Mesenchymal stem cell (in vitro differentiated cells and primary cell): ENCODE results near the gene CREBL2.
A peak's percentile ranks its signal among the peaks of the same experiment; 100 is the strongest.
"Not testable (repeated sequence)": the region's sequence is repeated elsewhere in the genome, so short reads cannot be mapped to it uniquely, and the experiment has no call there.

Source experiments
- DNase-seq: peaks from one replicate; pipeline ENCODE4 v3.0.0-alpha.2; 2013
- H2AFZ ChIP-seq: one replicate; pipeline ENCODE4 v1.6.1; 2013; ENCODE audit warnings: low read depth, mild to moderate bottlenecking, control low read depth, inconsistent platforms, low read length, moderate library complexity
- H2AK5ac ChIP-seq: 2 replicates; pipeline ENCODE4 v1.6.1; 2013; ENCODE audit warnings: low read length, moderate library complexity, mild to moderate bottlenecking, inconsistent platforms; ENCODE audit not compliant: severe bottlenecking
- H2BK120ac ChIP-seq: one replicate; pipeline ENCODE4 v1.6.1; 2013; ENCODE audit warnings: low read depth, mild to moderate bottlenecking, inconsistent platforms, low read length, moderate library complexity
- H2BK12ac ChIP-seq, 2 experiments: one replicate each; pipeline ENCODE4 v1.6.1; 2013; ENCODE audit warnings: inconsistent platforms in 2 of 2, low read length in 2 of 2, mild to moderate bottlenecking in 2 of 2, moderate library complexity in 2 of 2, control low read depth in 1 of 2
- H2BK15ac ChIP-seq: one replicate; pipeline ENCODE4 v1.6.1; 2013; ENCODE audit warnings: mild to moderate bottlenecking, low read depth, inconsistent platforms; ENCODE audit not compliant: poor library complexity, severe bottlenecking
- H2BK5ac ChIP-seq: 2 replicates; pipeline ENCODE4 v1.6.1; 2013; ENCODE audit warnings: low read depth, mild to moderate bottlenecking, low read length, control low read depth, inconsistent platforms; ENCODE audit not compliant: poor library complexity, severe bottlenecking
- H3K14ac ChIP-seq, 2 experiments: one replicate each; pipeline ENCODE4 v1.6.1; 2013; ENCODE audit warnings: inconsistent platforms in 2 of 2, low read length in 2 of 2, control low read depth in 1 of 2, mild to moderate bottlenecking in 1 of 2, moderate library complexity in 1 of 2
- H3K18ac ChIP-seq, 2 experiments: one replicate each; pipeline ENCODE4 v1.6.1; 2013; ENCODE audit warnings: inconsistent platforms in 2 of 2, low read length in 2 of 2, control low read depth in 1 of 2, low read depth in 1 of 2, mild to moderate bottlenecking in 1 of 2
- H3K23ac ChIP-seq, 2 experiments: one replicate each; pipeline ENCODE4 v1.6.1; 2013; ENCODE audit warnings: inconsistent platforms in 2 of 2, low read length in 2 of 2, mild to moderate bottlenecking in 2 of 2, moderate library complexity in 2 of 2, control low read depth in 1 of 2
- H3K27ac ChIP-seq: 2 replicates; pipeline ENCODE4 v1.5.1; 2013; ENCODE audit warnings: mild to moderate bottlenecking, moderate library complexity, low read length, control low read depth, inconsistent platforms; ENCODE audit not compliant: poor library complexity, severe bottlenecking
- H3K27me3 ChIP-seq, 2 experiments: 2 replicates each; pipeline versions ENCODE4 v1.6.1 to v1.7.0; 2013; ENCODE audit warnings: low read length in 2 of 2, mild to moderate bottlenecking in 2 of 2, moderate library complexity in 2 of 2, control low read depth in 1 of 2, inconsistent platforms in 1 of 2; ENCODE audit not compliant: control insufficient read depth in 1 of 2, insufficient read depth in 1 of 2
- H3K36me3 ChIP-seq, 2 experiments: 2 replicates each; pipeline versions ENCODE4 v1.6.1 to v1.7.0; 2013; ENCODE audit warnings: low read length in 2 of 2, control low read depth in 1 of 2, inconsistent platforms in 1 of 2, low read depth in 1 of 2, mild to moderate bottlenecking in 1 of 2; ENCODE audit not compliant: insufficient read depth in 2 of 2, control insufficient read depth in 1 of 2
- H3K4ac ChIP-seq, 2 experiments: one replicate each; pipeline ENCODE4 v1.6.1; 2013; ENCODE audit warnings: inconsistent platforms in 2 of 2, low read length in 2 of 2, mild to moderate bottlenecking in 2 of 2, moderate library complexity in 2 of 2, control low read depth in 1 of 2, low read depth in 1 of 2
- H3K4me1 ChIP-seq: 2 replicates; pipeline ENCODE4 v1.6.1; 2013; ENCODE audit warnings: low read depth, low read length, control low read depth; ENCODE audit not compliant: control insufficient read depth, insufficient read depth
- H3K4me2 ChIP-seq: 2 replicates; pipeline ENCODE4 v1.6.1; 2013; ENCODE audit warnings: low read length, mild to moderate bottlenecking, inconsistent platforms; ENCODE audit not compliant: poor library complexity, severe bottlenecking
- H3K4me3 ChIP-seq, 2 experiments: 2 replicates each; pipeline versions ENCODE4 v1.5.1 to v1.7.0; 2013; ENCODE audit warnings: low read length in 2 of 2, mild to moderate bottlenecking in 2 of 2, control low read depth in 1 of 2, low read depth in 1 of 2; ENCODE audit not compliant: insufficient read depth in 1 of 2
- H3K79me1 ChIP-seq: replicated peaks from 2 replicates; pipeline ENCODE4 v1.6.1; 2013; ENCODE audit warnings: mild to moderate bottlenecking, control low read depth, low read length, inconsistent platforms; ENCODE audit not compliant: poor library complexity, severe bottlenecking
- H3K9ac ChIP-seq: 2 replicates; pipeline ENCODE4 v1.7.0; 2013; ENCODE audit warnings: mild to moderate bottlenecking, low read length, moderate library complexity
- H3K9me3 ChIP-seq: 2 replicates; pipeline ENCODE4 v1.7.0; 2013; ENCODE audit warnings: mild to moderate bottlenecking, low read length; ENCODE audit not compliant: control insufficient read depth
- H4K8ac ChIP-seq: one replicate; pipeline ENCODE4 v1.6.1; 2013; ENCODE audit warnings: inconsistent platforms, mild to moderate bottlenecking, low read length, moderate library complexity
- H4K91ac ChIP-seq: one replicate; pipeline ENCODE4 v1.6.1; 2013; ENCODE audit warnings: mild to moderate bottlenecking, low read length, inconsistent platforms
- WGBS: methylation state at CpG from one replicate; pipeline ENCODE4 v1.1.7; 2013; ENCODE audit warnings: mixed read lengths; 5-methylcytosine and 5-hydroxymethylcytosine counted together

CREBL2 gene

DNA sequence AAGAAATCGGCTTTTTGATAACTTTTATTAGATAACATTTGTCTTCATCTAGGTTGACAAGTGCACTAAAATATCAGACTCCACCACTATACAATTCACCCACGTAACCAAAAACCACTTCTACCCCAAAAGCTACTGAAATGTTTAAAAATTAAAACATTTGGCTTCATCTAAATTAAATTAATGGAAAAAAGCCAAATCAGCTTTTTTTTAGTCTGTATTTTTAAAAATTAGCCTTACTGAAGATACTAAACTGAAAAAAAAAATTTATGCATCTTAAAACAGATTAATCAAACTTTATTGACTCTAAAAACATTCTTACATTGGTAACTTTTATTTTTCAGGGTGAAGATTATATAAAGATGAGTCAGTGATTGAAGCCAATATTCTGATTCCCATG is 30.0 kb downstream of the CREBL2 start:
- Histone ChIP-seq H3K14ac (no peak overlapping the region), H2BK12ac (no peak overlapping the region), H3K79me1 (peaks cover 3% of the 10 kb centered on the region), H3K27me3 (no peaks in the 10 kb centered on the region), H3K23ac (no peak overlapping the region), H3K18ac (no peak overlapping the region), H3K4me3 (no peak overlapping the region), H4K8ac (no peak overlapping the region), H2BK120ac (no peak overlapping the region), H3K27ac (no peak overlapping the region), H2BK5ac (no peak overlapping the region), H3K9me3 (peaks cover 19% of the 10 kb centered on the region), H3K4ac (no peak overlapping the region), H2BK15ac (no peak overlapping the region), H2AFZ (no peak overlapping the region), H3K4me1 (peaks cover 2% of the 10 kb centered on the region), H3K4me2 (no peak overlapping the region), H2AK5ac (no peak overlapping the region), H3K36me3 (peaks cover 11 to 69% of the 10 kb centered on the region in 2 experiments), H4K91ac (no peak overlapping the region), H3K9ac (no peak overlapping the region)
- WGBS: no CpG with 5 or more reads among the region's 2 CpGs
- DNase-seq: no peak

GRCh38 chr12:12642916-12643315 is 31.2 kb downstream of the CREBL2 start:
- H3K23ac ChIP-seq: no peak overlapping the region
- H2BK120ac ChIP-seq: no peak overlapping the region
- H4K91ac ChIP-seq: no peak overlapping the region
- H3K4me3 ChIP-seq: no peak overlapping the region
- H3K9ac ChIP-seq: no peak overlapping the region
- no peak for DNase-seq
- H2AFZ ChIP-seq: no peak overlapping the region
- WGBS: 90% methylated on average over 3 of the region's 3 CpGs
- no peak overlapping the region for H3K18ac ChIP-seq
- H3K27me3 ChIP-seq: no peaks in the 10 kb centered on the region
- H3K27ac ChIP-seq: no peak overlapping the region
- no peak overlapping the region for H3K4ac ChIP-seq
- H2BK15ac ChIP-seq: no peak overlapping the region
- H2BK5ac ChIP-seq: no peak overlapping the region
- H3K14ac ChIP-seq: no peak overlapping the region
- no peak overlapping the region for H3K4me2 ChIP-seq
- H2BK12ac ChIP-seq: no peak overlapping the region
- peaks cover 29% of the 10 kb centered on the region for H3K9me3 ChIP-seq
- H2AK5ac ChIP-seq: no peak overlapping the region
- no peaks in the 10 kb centered on the region for H3K79me1 ChIP-seq
- H3K4me1 ChIP-seq: peaks cover 2% of the 10 kb centered on the region
- peaks cover 7 to 57% of the 10 kb centered on the region in 2 experiments for H3K36me3 ChIP-seq
- no peak overlapping the region for H4K8ac ChIP-seq

DNA sequence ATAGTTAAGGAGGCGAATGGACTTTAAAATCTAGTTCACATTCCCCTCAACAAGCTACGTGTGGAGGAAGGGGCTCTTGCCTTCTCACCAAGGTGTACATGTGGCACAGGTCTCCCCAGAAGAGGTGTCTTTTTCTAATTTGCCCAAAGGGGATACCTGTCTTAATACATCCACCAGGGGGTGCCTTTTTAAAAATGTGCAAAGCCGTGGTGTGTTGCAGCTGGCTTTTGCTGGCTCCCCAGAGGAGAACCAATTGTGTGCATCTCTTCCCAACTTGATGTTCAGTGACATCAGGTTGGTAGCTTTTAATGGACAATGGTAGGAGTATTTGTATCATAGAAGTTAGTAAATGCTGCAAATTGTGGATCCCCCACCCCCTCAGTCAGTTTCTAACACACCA is 33.8 kb downstream of the CREBL2 start:
- peaks cover 39% of the 10 kb centered on the region for H3K9me3 ChIP-seq
- WGBS: 86% methylated on average over 3 of the region's 3 CpGs

DNA sequence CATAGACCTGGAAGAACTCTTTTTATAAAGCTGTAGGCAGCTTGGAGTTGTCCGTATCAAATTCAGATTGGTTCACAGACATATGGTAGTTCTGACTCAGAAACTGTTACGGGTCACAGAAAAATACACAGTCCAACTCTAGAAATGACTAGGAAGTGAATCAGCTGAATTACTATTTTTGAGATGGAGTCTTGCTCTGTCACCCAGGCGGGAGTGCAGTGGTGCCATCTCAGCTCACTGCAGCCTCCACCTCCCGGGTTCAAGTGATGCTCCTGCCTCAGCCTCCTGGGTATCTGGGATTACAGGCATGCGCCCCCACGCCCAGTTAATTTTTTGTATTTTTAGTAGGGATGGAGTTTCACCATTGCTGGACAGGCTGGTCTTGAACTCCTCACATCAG is 34.3 kb downstream of the CREBL2 start:
- H3K18ac ChIP-seq, H2BK15ac ChIP-seq, H3K4me2 ChIP-seq, H3K14ac ChIP-seq, H3K27ac ChIP-seq, H3K4ac ChIP-seq, H2AFZ ChIP-seq, H2BK12ac ChIP-seq, H2BK5ac ChIP-seq, H4K91ac ChIP-seq, H3K23ac ChIP-seq, H2BK120ac ChIP-seq, H3K27me3 ChIP-seq, H3K4me1 ChIP-seq, H4K8ac ChIP-seq, H3K4me3 ChIP-seq, H2AK5ac ChIP-seq, H3K79me1 ChIP-seq, H3K9ac ChIP-seq: not testable (repeated sequence)
- peak; percentile 36 for DNase-seq
- Histone ChIP-seq H3K9me3 (peaks cover 42% of the 10 kb centered on the region), H3K36me3 (peaks cover 4 to 32% of the 10 kb centered on the region in 2 experiments)
- WGBS: 65% methylated on average over 6 of the region's 6 CpGs

More for the DNA sequence above, 33.8 kb downstream of the CREBL2 start:
- Histone ChIP-seq H3K4ac (no peak overlapping the region), H3K14ac (no peak overlapping the region), H2AFZ (no peak overlapping the region), H2BK5ac (no peak overlapping the region), H3K9ac (no peak overlapping the region), H2BK15ac (no peak overlapping the region), H3K79me1 (no peaks in the 10 kb centered on the region), H3K27me3 (no peaks in the 10 kb centered on the region), H4K91ac (no peak overlapping the region), H2BK120ac (no peak overlapping the region), H4K8ac (no peak overlapping the region), H3K18ac (no peak overlapping the region), H3K4me1 (peaks cover 2% of the 10 kb centered on the region), H3K27ac (no peak overlapping the region), H3K4me3 (no peak overlapping the region), H3K23ac (no peak overlapping the region), H2AK5ac (no peak overlapping the region), H3K4me2 (no peak overlapping the region), H2BK12ac (no peak overlapping the region), H3K36me3 (peaks cover 4 to 37% of the 10 kb centered on the region in 2 experiments)
- DNase-seq: peak; percentile 26
